Psoas muscle (tissue), 8 donors: Measurements from ENCODE around the gene MAML3. TPM values are rescaled to one million over a fixed set of nuclear protein-coding genes. Genes with fewer than 3 reads are reported as not detected.

ENCODE experiments used
- ATAC-seq, 4 donors: fragments of 200-7000 bp; cut with Tn5 transposase; one replicate each; pipeline ENCODE4 v1.9.1; 2020; ENCODE audit warnings: moderate library complexity in 3 of 4, mild to moderate bottlenecking in 2 of 4
- DNase-seq, 2 donors: peaks; one replicate each; pipeline ENCODE4 v3.0.0-alpha.2; 2020
- H3K27ac ChIP-seq: fragments of 200-600 bp; one replicate; pipeline ENCODE4 v1.8.0; 2022
- H3K27me3 ChIP-seq, 3 donors: fragments of 200-600 bp in 1 of 3; one replicate each; pipeline versions ENCODE4 v1.6.1 to v1.8.0; 2013 to 2022; ENCODE audit warnings: low read length in 2 of 3, mild to moderate bottlenecking in 2 of 3, moderate library complexity in 1 of 3; ENCODE audit not compliant: insufficient read depth in 3 of 3
- H3K36me3 ChIP-seq, 2 donors: fragments of 200-600 bp in 1 of 2; one replicate each; pipeline versions ENCODE4 v1.6.1 to v1.8.0; 2013 to 2022; ENCODE audit warnings: low read depth in 1 of 2, mild to moderate bottlenecking in 1 of 2, moderate library complexity in 1 of 2; ENCODE audit not compliant: insufficient read depth in 1 of 2
- H3K4me1 ChIP-seq: fragments of 200-600 bp; one replicate; pipeline ENCODE4 v1.8.0; 2022
- H3K4me3 ChIP-seq: fragments of 200-600 bp; one replicate; pipeline ENCODE4 v1.8.0; 2022; ENCODE audit warnings: mild to moderate bottlenecking
- H3K9me3 ChIP-seq: fragments of 200-600 bp; one replicate; pipeline ENCODE4 v1.8.0; 2022
- WGBS, 3 donors: extraction: QIAGEN DNeasy Blood & Tissue Kit; methylation state at CpG; one replicate each; pipeline versions ENCODE4 v1.1.6 to v1.1.7; 2013; 5-methylcytosine and 5-hydroxymethylcytosine counted together
- intact Hi-C, 2 donors: fragments of 100-400 bp; cut with DNase I; formaldehyde crosslinking; loops; one replicate each; pipeline versions ENCODE4 v1.11.0 to v1.14.2; 2022
- polyA plus RNA-seq, 3 donors: library from polyadenylated mRNA; stranded (reverse); fragments of 200-250 nt; gene quantifications; one replicate each; pipeline ENCODE4 v1.2.3, GENCODE V29; 2013
- total RNA-seq, 4 donors: library from RNA; stranded (reverse); fragmentation: NEBNext Ultra II Directional in 2 of 4; extraction: Animal tissue kit (Norgen Biotek cat#: 25700) in 2 of 4; gene quantifications; one replicate each; pipeline versions ENCODE4 v1.2.1 to v1.2.4, GENCODE V29; 2021 to 2023
- TF ChIP-seq, protein P1 (sequence below): fragments of 200-600 bp; IDR thresholded peaks from one replicate; pipeline ENCODE4 v1.8.0; 2022; ENCODE audit warnings: antibody characterized with exemption
- donor health status: healthy with polysubstance abuse.
- donor health status: DM: no; HTN: no; CAD: no; lungs with moderate emphysema.
- donor health status: Bipolar disorder and iron deficiency.
- donor health status: healthy.
- donor health status: DM: yes; HTN: yes; CAD: no.
- donor health status: DM: no; HTN: no; CAD: no.
- donor health status: DM: no; HTN: no; CAD: no.
- donor health status: DM: yes; HTN: yes; CAD: no.

The MAML3 gene
- total and polyA plus RNA-seq, 7 donors = 0.43 to 2.7 (median 0.74) TPM

GRCh38 chr4:140113653-140114052 lies 40.3 kb downstream of the MAML3 start:
- Histone ChIP-seq H3K9me3 (no peaks in the 10 kb centered on the region), H3K4me1 (peaks cover 6% of the 10 kb centered on the region), H3K4me3 (no peak overlapping the region), H3K27me3 (no peaks in the 10 kb centered on the region), H3K36me3 (no peaks in the 10 kb centered on the region), H3K27ac (no peak overlapping the region)
- DNase-seq (no peak), ATAC-seq (no peak)
- 74 to 79% (median 77%) methylated on average over 2 of the region's 2 CpGs for WGBS, 3 donors
- TF ChIP-seq, protein P1, sequence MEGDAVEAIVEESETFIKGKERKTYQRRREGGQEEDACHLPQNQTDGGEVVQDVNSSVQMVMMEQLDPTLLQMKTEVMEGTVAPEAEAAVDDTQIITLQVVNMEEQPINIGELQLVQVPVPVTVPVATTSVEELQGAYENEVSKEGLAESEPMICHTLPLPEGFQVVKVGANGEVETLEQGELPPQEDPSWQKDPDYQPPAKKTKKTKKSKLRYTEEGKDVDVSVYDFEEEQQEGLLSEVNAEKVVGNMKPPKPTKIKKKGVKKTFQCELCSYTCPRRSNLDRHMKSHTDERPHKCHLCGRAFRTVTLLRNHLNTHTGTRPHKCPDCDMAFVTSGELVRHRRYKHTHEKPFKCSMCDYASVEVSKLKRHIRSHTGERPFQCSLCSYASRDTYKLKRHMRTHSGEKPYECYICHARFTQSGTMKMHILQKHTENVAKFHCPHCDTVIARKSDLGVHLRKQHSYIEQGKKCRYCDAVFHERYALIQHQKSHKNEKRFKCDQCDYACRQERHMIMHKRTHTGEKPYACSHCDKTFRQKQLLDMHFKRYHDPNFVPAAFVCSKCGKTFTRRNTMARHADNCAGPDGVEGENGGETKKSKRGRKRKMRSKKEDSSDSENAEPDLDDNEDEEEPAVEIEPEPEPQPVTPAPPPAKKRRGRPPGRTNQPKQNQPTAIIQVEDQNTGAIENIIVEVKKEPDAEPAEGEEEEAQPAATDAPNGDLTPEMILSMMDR = no peak
- intact Hi-C loops = no loop called here

GRCh38 chr4:140112576-140112975 lies 41.4 kb downstream of the MAML3 start:
- ATAC-seq (no peak), DNase-seq (no peak)
- Histone ChIP-seq H3K4me3 (no peak overlapping the region), H3K36me3 (no peaks in the 10 kb centered on the region), H3K27ac (no peak overlapping the region), H3K4me1 (peaks cover 6% of the 10 kb centered on the region), H3K9me3 (no peaks in the 10 kb centered on the region), H3K27me3 (no peaks in the 10 kb centered on the region)
- 52 to 62% (median 61%) methylated on average over 2 of the region's 2 CpGs for WGBS, 3 donors
- TF ChIP-seq, protein P1 = no peak
- intact Hi-C loops = no loop called here

DNA sequence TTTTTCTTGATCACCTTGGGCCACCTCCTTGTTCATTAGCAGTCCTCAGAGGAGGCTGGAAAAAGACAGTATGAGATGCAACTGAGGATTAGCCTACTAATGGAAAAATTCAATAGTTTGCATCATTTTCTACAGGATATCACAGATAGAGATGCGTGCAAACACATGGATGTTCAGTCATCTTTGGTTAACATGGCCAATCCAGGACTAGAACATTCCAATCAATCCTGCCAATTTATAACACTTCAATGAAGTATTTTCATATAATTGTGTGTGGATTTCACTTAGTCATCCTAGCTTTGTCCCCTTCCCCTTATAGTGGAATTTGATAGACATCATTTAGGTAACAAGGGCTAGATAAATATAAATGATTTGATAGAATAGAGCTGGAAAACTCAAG lies 42.7 kb downstream of the MAML3 start:
- DNase-seq (no peak), ATAC-seq (no peak)
- no peaks in the 10 kb centered on the region for H3K9me3 ChIP-seq
- H3K27me3 ChIP-seq = no peaks in the 10 kb centered on the region
- no peak overlapping the region for H3K27ac ChIP-seq
- H3K4me3 ChIP-seq = no peak overlapping the region
- TF ChIP-seq, protein P1 = no peak
- H3K36me3 ChIP-seq = no peaks in the 10 kb centered on the region
- WGBS, 3 donors = 96 to 100% (median 97%) methylated on average over 1 of the region's 1 CpG
- intact Hi-C loops = no loop called here
- peaks cover 6% of the 10 kb centered on the region for H3K4me1 ChIP-seq

DNA sequence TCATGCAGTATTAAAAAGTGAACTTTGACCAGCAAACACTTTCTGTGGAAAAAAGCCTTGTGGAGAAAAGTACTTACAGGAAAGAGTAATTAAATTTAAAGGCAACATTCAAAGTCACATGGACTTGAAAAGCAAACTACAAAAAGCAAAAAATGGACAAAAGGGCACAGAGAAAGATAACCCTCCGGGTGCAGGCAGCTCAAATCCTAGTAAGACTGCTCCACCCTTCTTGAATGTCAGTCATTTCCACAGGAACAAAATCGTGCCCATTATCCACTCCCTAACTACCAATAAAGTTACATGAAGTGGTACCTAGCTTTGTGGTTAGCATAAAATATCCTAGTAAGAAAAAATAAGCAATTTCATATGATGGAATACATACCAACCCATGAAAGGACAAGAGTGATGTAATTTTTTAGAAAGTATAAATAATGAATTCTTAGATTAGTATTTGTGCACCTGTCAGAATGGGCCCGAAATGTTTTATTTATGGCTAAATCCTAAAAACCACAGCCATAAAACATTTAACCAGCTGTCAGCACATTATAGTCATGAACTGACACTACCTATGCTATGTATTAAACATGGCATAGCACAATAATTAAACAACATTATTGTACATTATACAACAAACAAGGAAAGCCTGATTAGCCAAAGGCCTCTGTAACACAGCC lies 43.3 kb downstream of the MAML3 start:
- H3K4me1 ChIP-seq = peaks cover 6% of the 10 kb centered on the region
- H3K9me3 ChIP-seq = no peaks in the 10 kb centered on the region
- ATAC-seq (no peak), DNase-seq (no peak)
- H3K36me3 ChIP-seq = no peaks in the 10 kb centered on the region
- WGBS, 3 donors = 68 to 84% (median 77%) methylated on average over 3 of the region's 3 CpGs
- intact Hi-C loops = no loop called here
- TF ChIP-seq, protein P1 = no peak
- no peak overlapping the region for H3K4me3 ChIP-seq
- no peaks in the 10 kb centered on the region for H3K27me3 ChIP-seq
- H3K27ac ChIP-seq = no peak overlapping the region

- ATAC-seq (no peak), DNase-seq (no peak)
- H3K27ac ChIP-seq = no peak overlapping the region
- H3K9me3 ChIP-seq = no peaks in the 10 kb centered on the region
- no peaks in the 10 kb centered on the region for H3K36me3 ChIP-seq
- H3K4me3 ChIP-seq = no peak overlapping the region
- 73 to 84% (median 74%) methylated on average over 7 of the region's 7 CpGs for WGBS, 3 donors
- intact Hi-C loops = no loop called here
- TF ChIP-seq, protein P1 = no peak
- H3K27me3 ChIP-seq = no peaks in the 10 kb centered on the region
- peaks cover 6% of the 10 kb centered on the region for H3K4me1 ChIP-seq
Measured at GRCh38 chr4:140109737-140110136, 44.2 kb downstream of the MAML3 start.
